ENCODE data around the gene RASL11B.
A peak's percentile ranks its signal among the peaks of the same experiment; 100 is the strongest.

The RASL11B gene

DNA sequence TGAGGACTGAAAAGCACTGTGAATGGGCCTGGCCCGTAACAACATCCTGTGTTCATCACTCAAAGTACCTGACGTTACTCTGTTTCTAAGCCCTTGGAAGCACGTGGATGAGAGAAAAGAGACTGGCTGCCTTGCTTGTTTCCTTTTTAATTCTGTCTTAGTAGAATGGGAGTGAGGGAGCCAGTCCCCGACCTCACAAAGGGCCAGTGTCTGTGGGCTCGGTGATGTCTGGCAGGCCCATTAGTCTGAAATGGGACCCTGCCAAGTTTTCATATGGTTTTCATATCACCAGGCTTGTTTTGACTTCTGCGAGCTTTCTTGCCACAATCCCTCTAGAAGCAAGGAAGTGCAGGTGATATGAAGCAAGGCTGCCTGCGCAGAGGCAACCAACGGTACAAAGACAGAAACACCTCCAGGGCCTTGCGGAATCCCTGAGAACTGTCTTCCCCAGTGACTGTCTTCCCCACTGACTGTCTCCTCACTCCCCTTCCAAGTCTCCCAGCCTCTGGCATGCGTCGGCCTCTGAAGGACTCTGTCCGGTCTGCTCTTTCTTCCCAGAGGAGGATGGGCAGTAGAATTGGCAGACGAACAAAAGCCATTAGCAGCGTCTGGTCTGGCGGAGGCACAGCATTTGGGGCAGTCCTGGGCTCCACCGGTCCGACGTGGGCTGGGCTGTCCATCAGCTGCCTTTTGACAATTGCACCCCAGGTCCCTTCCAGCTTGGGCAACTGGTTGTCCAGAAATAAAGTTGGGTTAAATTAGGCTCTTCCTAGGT is 20.2 kb upstream of the RASL11B start:
- H3K18ac ChIP-seq (ENCODE audit: low read depth in 1 of 2, low read length in 2 of 2): no peak overlapping the region
- no peak overlapping the region for H3K4ac ChIP-seq (ENCODE audit: low read depth in 1 of 2, low read length in 2 of 2)
- H2BK5ac ChIP-seq (ENCODE audit: low read depth, low read length, poor library complexity, severe bottlenecking): no peak overlapping the region
- H3K23ac ChIP-seq (ENCODE audit: low read length in 2 of 2): no peak overlapping the region
- H3K27me3 ChIP-seq (ENCODE audit: control insufficient read depth in 1 of 2, insufficient read depth in 1 of 2, low read length in 2 of 2): peaks cover 0 to 5% of the 10 kb centered on the region in 2 experiments
- H3K79me1 ChIP-seq (replicated peaks; ENCODE audit: low read length, poor library complexity, severe bottlenecking): no peaks in the 10 kb centered on the region
- H2BK15ac ChIP-seq (ENCODE audit: low read depth, poor library complexity, severe bottlenecking): no peak overlapping the region
- peaks cover 9% of the 10 kb centered on the region for H3K4me1 ChIP-seq (ENCODE audit: control insufficient read depth, insufficient read depth, low read depth, low read length)
- no peak overlapping the region for H3K27ac ChIP-seq (ENCODE audit: low read length, poor library complexity, severe bottlenecking)
- peak overlapping the region; percentile 17 for H2AK5ac ChIP-seq (ENCODE audit: low read length, severe bottlenecking)
- no peaks in the 10 kb centered on the region for H3K9me3 ChIP-seq (ENCODE audit: control insufficient read depth, low read length)
- H3K14ac ChIP-seq (ENCODE audit: low read length in 2 of 2): no peak overlapping the region
- peak; percentile 32 for DNase-seq
- no peaks in the 10 kb centered on the region for H3K36me3 ChIP-seq (ENCODE audit: control insufficient read depth in 1 of 2, insufficient read depth in 2 of 2, low read depth in 1 of 2, low read length in 2 of 2)
- H3K4me2 ChIP-seq (ENCODE audit: low read length, poor library complexity, severe bottlenecking): no peak overlapping the region
- WGBS: 82% methylated on average over 18 of the region's 18 CpGs
- no peak overlapping the region for H2BK120ac ChIP-seq (ENCODE audit: low read depth, low read length)
- H2AFZ ChIP-seq (ENCODE audit: low read depth, low read length): no peak overlapping the region
- no peak overlapping the region for H3K4me3 ChIP-seq (ENCODE audit: insufficient read depth in 1 of 2, low read depth in 1 of 2, low read length in 2 of 2)
- no peak overlapping the region for H2BK12ac ChIP-seq (ENCODE audit: low read length in 2 of 2)
- H3K9ac ChIP-seq (ENCODE audit: low read length): no peak overlapping the region
- no peak overlapping the region for H4K91ac ChIP-seq (ENCODE audit: low read length)
- no peak overlapping the region for H4K8ac ChIP-seq (ENCODE audit: low read length)

- no peak overlapping the region for H2AK5ac ChIP-seq (ENCODE audit: low read length, severe bottlenecking)
- no peak for DNase-seq
- WGBS: 53% methylated on average over 3 of the region's 3 CpGs
- no peak overlapping the region for H2BK12ac ChIP-seq (ENCODE audit: low read length in 2 of 2)
- H3K9ac ChIP-seq (ENCODE audit: low read length): no peak overlapping the region
- H4K8ac ChIP-seq (ENCODE audit: low read length): no peak overlapping the region
- H3K4me3 ChIP-seq (ENCODE audit: insufficient read depth in 1 of 2, low read depth in 1 of 2, low read length in 2 of 2): no peak overlapping the region
- no peak overlapping the region for H2BK120ac ChIP-seq (ENCODE audit: low read depth, low read length)
- no peak overlapping the region for H2AFZ ChIP-seq (ENCODE audit: low read depth, low read length)
- H3K9me3 ChIP-seq (ENCODE audit: control insufficient read depth, low read length): no peaks in the 10 kb centered on the region
- no peak overlapping the region for H3K23ac ChIP-seq (ENCODE audit: low read length in 2 of 2)
- H3K36me3 ChIP-seq (ENCODE audit: control insufficient read depth in 1 of 2, insufficient read depth in 2 of 2, low read depth in 1 of 2, low read length in 2 of 2): no peaks in the 10 kb centered on the region
- H3K18ac ChIP-seq (ENCODE audit: low read depth in 1 of 2, low read length in 2 of 2): no peak overlapping the region
- no peak overlapping the region for H3K4ac ChIP-seq (ENCODE audit: low read depth in 1 of 2, low read length in 2 of 2)
- no peak overlapping the region for H4K91ac ChIP-seq (ENCODE audit: low read length)
- no peak overlapping the region for H3K27ac ChIP-seq (ENCODE audit: low read length, poor library complexity, severe bottlenecking)
- H2BK15ac ChIP-seq (ENCODE audit: low read depth, poor library complexity, severe bottlenecking): no peak overlapping the region
- H2BK5ac ChIP-seq (ENCODE audit: low read depth, low read length, poor library complexity, severe bottlenecking): no peak overlapping the region
- no peaks in the 10 kb centered on the region for H3K79me1 ChIP-seq (replicated peaks; ENCODE audit: low read length, poor library complexity, severe bottlenecking)
- H3K27me3 ChIP-seq (ENCODE audit: control insufficient read depth in 1 of 2, insufficient read depth in 1 of 2, low read length in 2 of 2): peaks cover 0 to 5% of the 10 kb centered on the region in 2 experiments
- no peak overlapping the region for H3K4me2 ChIP-seq (ENCODE audit: low read length, poor library complexity, severe bottlenecking)
- peaks cover 7% of the 10 kb centered on the region for H3K4me1 ChIP-seq (ENCODE audit: control insufficient read depth, insufficient read depth, low read depth, low read length)
- no peak overlapping the region for H3K14ac ChIP-seq (ENCODE audit: low read length in 2 of 2)
Observed at GRCh38 chr4:52842792-52843191, 19.3 kb upstream of the RASL11B start.

GRCh38 chr4:52843351-52843750 is 18.8 kb upstream of the RASL11B start:
- no peak overlapping the region for H3K4ac ChIP-seq (ENCODE audit: low read depth in 1 of 2, low read length in 2 of 2)
- H2BK12ac ChIP-seq (ENCODE audit: low read length in 2 of 2): no peak overlapping the region
- H3K27me3 ChIP-seq (ENCODE audit: control insufficient read depth in 1 of 2, insufficient read depth in 1 of 2, low read length in 2 of 2): peaks cover 0 to 5% of the 10 kb centered on the region in 2 experiments
- 88% methylated on average over 2 of the region's 2 CpGs for WGBS
- H3K36me3 ChIP-seq (ENCODE audit: control insufficient read depth in 1 of 2, insufficient read depth in 2 of 2, low read depth in 1 of 2, low read length in 2 of 2): no peaks in the 10 kb centered on the region
- H3K4me3 ChIP-seq (ENCODE audit: insufficient read depth in 1 of 2, low read depth in 1 of 2, low read length in 2 of 2): no peak overlapping the region
- H2AFZ ChIP-seq (ENCODE audit: low read depth, low read length): no peak overlapping the region
- peaks cover 5% of the 10 kb centered on the region for H3K4me1 ChIP-seq (ENCODE audit: control insufficient read depth, insufficient read depth, low read depth, low read length)
- H3K27ac ChIP-seq (ENCODE audit: low read length, poor library complexity, severe bottlenecking): no peak overlapping the region
- no peak overlapping the region for H3K23ac ChIP-seq (ENCODE audit: low read length in 2 of 2)
- no peak overlapping the region for H3K9ac ChIP-seq (ENCODE audit: low read length)
- no peak overlapping the region for H3K18ac ChIP-seq (ENCODE audit: low read depth in 1 of 2, low read length in 2 of 2)
- no peak overlapping the region for H3K14ac ChIP-seq (ENCODE audit: low read length in 2 of 2)
- H3K79me1 ChIP-seq (replicated peaks; ENCODE audit: low read length, poor library complexity, severe bottlenecking): no peaks in the 10 kb centered on the region
- no peak overlapping the region for H3K4me2 ChIP-seq (ENCODE audit: low read length, poor library complexity, severe bottlenecking)
- H3K9me3 ChIP-seq (ENCODE audit: control insufficient read depth, low read length): no peaks in the 10 kb centered on the region
- no peak overlapping the region for H2BK15ac ChIP-seq (ENCODE audit: low read depth, poor library complexity, severe bottlenecking)
- no peak overlapping the region for H2BK5ac ChIP-seq (ENCODE audit: low read depth, low read length, poor library complexity, severe bottlenecking)
- no peak overlapping the region for H4K91ac ChIP-seq (ENCODE audit: low read length)
- H4K8ac ChIP-seq (ENCODE audit: low read length): no peak overlapping the region
- no peak for DNase-seq
- no peak overlapping the region for H2AK5ac ChIP-seq (ENCODE audit: low read length, severe bottlenecking)
- H2BK120ac ChIP-seq (ENCODE audit: low read depth, low read length): no peak overlapping the region

GRCh38 chr4:52843958-52844357 is 18.2 kb upstream of the RASL11B start:
- Histone ChIP-seq H3K4me1 (ENCODE audit: control insufficient read depth, insufficient read depth, low read depth, low read length) (no peaks in the 10 kb centered on the region), H3K79me1 (replicated peaks; ENCODE audit: low read length, poor library complexity, severe bottlenecking) (no peaks in the 10 kb centered on the region), H3K4me2 (ENCODE audit: low read length, poor library complexity, severe bottlenecking) (no peak overlapping the region), H3K23ac (ENCODE audit: low read length in 2 of 2) (peak overlapping the region in 1 of 2 experiments; percentile 9), H2BK12ac (ENCODE audit: low read length in 2 of 2) (no peak overlapping the region), H3K4me3 (ENCODE audit: insufficient read depth in 1 of 2, low read depth in 1 of 2, low read length in 2 of 2) (no peak overlapping the region), H2BK15ac (ENCODE audit: low read depth, poor library complexity, severe bottlenecking) (no peak overlapping the region), H3K27me3 (ENCODE audit: control insufficient read depth in 1 of 2, insufficient read depth in 1 of 2, low read length in 2 of 2) (peaks cover 0 to 5% of the 10 kb centered on the region in 2 experiments), H3K4ac (ENCODE audit: low read depth in 1 of 2, low read length in 2 of 2) (no peak overlapping the region), H3K9me3 (ENCODE audit: control insufficient read depth, low read length) (no peaks in the 10 kb centered on the region), H3K14ac (ENCODE audit: low read length in 2 of 2) (no peak overlapping the region), H3K18ac (ENCODE audit: low read depth in 1 of 2, low read length in 2 of 2) (no peak overlapping the region), H3K36me3 (ENCODE audit: control insufficient read depth in 1 of 2, insufficient read depth in 2 of 2, low read depth in 1 of 2, low read length in 2 of 2) (no peaks in the 10 kb centered on the region), H3K27ac (ENCODE audit: low read length, poor library complexity, severe bottlenecking) (no peak overlapping the region), H4K91ac (ENCODE audit: low read length) (no peak overlapping the region), H2BK120ac (ENCODE audit: low read depth, low read length) (no peak overlapping the region), H3K9ac (ENCODE audit: low read length) (no peak overlapping the region), H4K8ac (ENCODE audit: low read length) (no peak overlapping the region), H2AFZ (ENCODE audit: low read depth, low read length) (no peak overlapping the region), H2BK5ac (ENCODE audit: low read depth, low read length, poor library complexity, severe bottlenecking) (no peak overlapping the region), H2AK5ac (ENCODE audit: low read length, severe bottlenecking) (no peak overlapping the region)
- WGBS: 100% methylated on average over 3 of the region's 3 CpGs
- DNase-seq: no peak
